Activated CD4-positive, CD25-positive, alpha-beta regulatory T cell treated with anti-CD3 and anti-CD28 coated beads, Interleukin-2, amount 50 U/mL, for 72 hours (primary cell): ENCODE results near the gene TCEANC2.
A peak's percentile ranks its signal among the peaks of the same experiment; 100 is the strongest.
"Not testable (repeated sequence)": the region's sequence is repeated elsewhere in the genome, so short reads cannot be mapped to it uniquely, and the experiment has no call there.

ENCODE experiments used
- DNase-seq: peaks from one replicate; pipeline ENCODE4 v3.0.0; 2021

The TCEANC2 gene

DNA sequence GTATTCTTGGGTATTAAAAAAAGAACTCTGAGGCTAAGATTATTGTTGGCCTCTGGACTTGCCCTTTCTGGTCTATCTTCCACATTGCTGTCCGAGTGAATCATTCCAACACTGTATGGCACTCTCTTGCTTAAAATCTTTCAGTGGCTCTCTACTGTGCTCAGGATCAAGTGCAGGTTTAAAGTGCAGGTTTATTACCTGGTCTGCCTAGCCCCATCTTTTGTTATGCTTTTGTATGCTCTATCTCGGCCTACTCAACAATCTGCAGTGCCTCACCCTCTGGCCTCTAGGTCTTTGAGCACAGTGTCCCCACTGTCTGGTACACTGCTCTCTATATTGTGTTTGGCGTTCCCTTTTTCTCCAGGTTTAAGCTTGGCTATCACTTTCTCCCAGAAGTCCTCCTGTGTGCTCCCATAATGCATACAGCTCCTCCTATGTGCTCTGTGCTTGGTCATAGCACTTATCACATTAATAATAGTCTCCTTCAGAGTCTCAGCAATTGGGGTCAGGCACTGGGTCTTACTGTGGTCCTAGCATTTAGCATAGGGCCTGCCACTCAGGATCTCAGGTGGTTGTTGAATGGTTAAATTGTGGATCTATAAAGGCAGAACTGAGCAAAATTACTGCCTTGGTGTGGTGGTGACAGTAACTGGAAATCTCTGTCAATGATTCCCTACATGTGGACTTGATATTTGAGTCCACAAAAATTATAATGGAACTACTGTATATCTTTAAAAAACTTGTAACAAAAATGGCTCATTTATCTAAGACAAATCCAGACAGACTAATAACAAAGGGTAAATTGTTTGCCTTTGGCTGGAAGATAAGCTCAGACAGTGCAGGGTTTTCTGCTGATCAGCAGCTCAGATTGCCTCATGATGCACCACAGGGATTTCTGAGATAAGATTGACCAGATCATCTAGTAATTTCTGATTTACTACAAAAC lies 24.8 kb upstream of the TCEANC2 start:
- DNase-seq, result no peak

DNA sequence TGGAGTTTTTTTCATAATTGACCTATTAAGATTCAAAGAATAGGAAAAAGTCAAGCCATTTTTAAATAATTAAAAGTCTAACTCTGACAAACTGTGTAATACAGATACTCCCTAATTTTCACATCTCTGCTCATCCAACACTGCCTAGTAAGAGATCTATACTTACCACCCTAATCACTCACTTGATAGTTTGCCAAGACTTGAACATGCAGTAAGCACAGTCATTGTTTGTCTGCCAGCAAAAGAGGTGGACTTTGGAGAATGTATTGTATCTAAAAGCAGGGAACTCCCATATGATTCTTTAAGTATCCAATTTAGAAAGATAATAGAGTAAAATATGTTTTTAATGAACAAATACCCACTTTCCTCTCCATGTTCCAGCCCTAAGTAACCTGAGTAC lies 15.9 kb upstream of the TCEANC2 start:
- no peak for DNase-seq

DNA sequence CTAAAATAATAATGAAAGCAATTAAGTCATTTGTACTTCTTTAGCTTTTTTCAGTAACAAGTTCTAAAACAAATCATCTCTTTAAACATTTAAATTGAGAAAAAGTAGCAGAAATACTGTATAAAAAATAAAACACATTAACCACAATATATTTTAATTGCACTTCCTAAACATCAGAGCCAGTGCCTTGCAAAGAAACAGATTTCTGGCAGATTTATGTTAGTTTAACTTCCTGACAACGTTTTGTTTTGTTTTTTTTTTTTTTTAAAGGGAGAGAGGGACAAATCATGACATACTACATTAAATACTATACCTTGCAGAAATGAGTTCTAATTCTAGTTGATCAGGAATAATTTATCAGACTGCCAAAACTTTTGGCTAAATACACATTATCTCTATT lies 11.6 kb upstream of the TCEANC2 start:
- no peak for DNase-seq

DNA sequence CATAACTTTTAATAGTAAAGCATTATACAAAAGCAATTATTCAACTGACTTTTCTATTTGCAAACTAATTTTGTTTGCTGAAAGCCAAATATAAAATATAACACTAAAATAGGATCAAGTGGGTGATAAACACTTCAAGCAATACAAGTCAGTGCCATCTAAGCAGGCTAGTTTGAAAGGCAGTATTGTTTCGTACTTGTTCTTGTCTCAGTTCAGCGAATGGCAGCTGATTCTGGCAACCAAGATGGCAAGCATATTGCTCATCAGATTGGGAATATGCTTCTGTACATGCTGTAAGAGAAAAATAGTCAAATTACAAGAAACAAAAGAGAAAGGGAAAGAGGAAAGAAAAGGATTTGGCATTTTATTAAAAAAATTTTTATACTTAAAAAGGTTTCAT lies 7.9 kb upstream of the TCEANC2 start:
- DNase-seq, result no peak

DNA sequence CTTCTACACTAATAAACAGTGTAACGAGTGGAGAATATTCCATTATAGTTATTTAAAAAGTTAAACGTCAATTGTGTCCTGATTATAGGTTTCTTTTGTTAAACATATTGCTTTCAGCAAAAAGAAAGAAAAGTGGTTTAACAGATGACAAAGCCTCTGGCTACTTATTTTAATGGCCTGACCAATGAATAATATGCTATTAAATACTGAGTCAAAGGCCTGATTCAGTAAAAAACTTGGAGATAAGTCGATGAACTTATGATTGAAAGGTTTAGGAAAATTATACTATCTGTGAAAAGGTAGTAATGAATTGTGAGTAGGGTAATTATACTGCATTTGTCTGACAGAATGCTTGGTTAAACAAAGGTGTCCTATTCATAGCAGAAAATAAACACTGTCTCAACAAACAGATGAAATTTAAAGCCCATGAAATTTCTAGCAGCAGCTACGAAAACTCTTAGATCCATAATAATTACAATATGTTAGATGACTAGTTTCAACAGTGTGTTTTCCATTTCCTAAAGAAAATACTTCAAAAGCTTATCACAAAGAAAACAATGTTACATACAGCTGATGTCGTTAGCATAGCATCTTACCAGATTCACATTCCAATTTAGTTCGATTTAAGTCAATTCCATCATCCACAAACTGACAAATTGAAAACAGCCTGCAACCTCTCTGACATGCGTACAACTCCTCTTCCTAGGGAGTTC lies 6.6 kb upstream of the TCEANC2 start:
- DNase-seq, result no peak

DNA sequence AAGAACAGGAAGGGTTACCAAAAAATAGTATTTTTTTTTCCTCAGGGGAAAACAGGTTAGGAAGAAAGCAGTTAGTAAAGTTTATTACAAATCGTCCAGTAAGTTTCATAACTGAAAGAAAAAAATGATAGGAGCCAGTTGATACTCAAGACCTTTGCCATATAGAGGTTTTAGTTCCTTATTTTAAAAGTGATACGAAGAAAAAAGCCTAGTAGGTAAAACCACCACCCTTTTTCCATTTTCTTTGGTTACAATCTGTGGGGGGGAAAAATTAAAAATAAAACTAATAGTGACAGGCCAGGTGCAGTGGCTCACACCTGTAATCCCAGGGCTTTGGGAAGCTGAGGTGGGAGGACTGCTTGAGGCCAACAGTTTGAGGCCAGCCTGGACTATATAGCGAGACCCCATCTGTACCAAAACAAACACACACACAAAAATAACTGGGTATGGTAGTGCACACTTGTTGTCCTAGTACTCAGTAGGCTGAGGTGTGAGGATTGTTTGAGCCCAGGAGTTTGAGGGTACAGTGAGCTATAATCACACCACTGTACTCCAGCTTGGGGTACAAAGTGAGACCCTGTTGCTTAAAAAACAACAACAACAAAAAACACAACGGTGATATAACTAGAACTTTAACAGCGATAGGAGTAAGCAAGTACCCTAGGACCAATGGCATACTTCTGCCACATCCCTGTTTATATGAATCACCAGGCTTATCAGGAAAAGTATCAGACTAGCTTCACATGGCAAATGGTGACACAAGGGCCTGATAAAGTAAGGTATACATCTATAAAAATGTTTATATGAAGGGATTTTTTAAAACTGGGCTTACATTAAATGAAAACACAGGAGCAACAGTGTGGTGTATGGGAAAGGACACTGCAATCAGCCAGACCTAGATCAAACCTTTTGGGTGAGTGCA lies 5.8 kb upstream of the TCEANC2 start:
- DNase-seq, result no peak

DNA sequence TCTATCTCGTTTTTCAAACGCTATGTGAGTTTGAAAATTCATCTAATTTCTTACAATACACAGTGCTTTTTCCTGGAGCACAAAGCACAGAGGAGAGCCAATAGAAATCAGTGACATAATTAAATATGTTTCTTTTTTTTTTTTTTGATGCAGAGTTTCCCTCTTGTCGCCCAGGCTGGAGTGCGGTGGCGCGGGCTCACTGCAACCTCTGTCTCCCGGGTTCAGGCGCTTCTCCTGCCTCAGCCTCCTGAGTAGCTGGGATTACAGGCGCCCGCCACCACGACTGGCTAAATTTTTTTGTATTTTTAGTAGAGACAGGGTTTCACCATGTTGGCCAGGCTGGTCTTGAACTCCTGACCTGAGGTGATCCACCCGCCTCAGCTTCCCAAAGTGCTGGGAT lies 3.0 kb upstream of the TCEANC2 start:
- not testable (repeated sequence) for DNase-seq

DNA sequence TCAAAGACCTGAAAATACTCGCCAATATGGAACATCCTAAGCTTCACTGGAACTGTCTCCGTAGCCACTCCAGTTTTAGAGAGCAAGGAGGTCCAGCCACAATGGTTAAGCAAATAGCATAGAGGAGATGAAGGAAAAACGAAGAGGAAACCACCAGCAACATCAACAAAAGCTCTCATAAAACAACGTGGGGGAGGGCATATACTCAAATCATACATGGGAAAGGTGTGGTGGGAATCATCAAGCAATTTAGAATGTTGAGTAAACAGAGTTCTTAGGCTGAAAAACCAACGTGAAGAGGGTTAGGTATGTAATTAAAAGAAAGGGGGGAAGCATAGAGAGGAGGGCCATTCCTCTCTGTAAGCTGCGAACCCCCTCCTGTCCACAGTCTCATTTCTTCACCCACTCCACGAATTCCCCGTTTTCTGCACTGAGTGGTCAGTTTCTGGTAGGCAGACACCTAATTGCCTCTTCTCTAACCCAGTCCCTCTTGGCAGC lies 1.4 kb upstream of the TCEANC2 start:
- DNase-seq, result no peak

DNA sequence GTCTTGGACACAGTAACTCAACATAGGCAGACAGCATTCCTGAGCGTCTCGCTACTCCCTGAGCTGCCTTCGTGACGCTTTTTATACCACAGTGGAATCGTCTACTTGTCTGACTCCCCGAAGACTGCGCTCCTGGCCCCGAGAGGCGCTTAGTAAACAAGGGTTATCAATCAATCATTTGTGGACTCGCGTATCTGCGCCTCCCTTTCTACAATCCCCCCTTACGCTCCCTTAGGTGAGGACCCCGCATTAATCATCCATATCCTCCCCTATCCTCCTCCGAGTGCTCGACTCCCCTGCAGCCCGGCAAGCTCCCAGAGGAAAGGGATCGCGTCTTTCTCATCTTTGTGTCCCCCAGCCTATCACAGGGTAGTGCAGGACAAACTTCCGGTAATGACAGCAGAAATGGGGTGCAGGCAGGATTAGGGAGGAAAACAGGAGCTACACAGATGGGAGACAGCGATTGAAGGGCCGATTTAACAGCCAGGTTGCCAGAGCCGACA lies 926 bp upstream of the TCEANC2 start:
- DNase-seq, result no peak

DNA sequence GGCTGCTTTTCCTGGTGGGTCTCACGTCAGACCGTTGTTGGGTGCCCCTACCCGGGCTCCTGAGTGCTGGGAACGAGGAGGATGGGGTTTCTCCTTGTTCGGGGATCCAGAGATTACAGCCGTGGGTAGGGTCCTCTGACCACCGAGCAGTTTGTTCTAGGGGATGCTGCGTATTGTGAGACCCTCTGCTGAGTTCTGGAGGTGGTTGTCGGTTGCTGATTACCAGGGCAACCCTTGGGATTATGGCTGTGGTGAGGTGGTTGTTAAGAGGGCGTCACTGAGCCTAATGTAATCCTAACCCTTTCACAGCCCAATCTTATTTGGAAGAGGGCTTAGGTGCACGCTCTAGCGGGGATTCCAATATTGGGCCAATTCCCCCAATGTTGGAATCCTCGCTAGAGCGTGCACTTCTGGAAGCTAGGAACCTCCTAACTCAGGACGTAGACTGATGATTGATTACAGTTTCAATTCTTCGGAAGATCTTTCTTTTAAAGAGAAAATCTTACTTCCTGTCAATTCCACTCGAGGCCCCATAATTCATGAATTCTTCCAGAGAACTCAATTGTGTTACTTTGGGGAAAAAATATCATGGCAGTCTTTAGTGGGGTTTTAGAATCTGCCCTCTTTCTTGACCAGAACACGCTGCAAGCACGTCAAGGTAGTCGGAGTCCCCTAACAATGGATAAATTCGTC lies 483 bp downstream of the TCEANC2 start:
- DNase-seq, result no peak

DNA sequence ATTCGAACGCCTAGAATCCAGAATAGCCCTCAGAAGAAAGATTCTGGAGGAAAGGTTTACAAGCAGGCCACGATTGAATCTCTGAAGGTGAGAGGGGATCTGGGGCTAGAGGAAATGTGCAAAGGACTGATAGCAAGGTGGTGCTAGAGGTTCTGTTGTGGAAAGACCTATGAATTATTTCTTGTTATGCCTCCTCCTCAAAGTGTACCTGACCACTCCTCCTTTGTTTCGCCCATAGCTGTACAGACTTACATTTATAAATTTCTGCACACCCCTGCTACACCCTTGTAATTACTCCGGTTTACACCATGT lies 986 bp downstream of the TCEANC2 start:
- DNase-seq, result no peak

DNA sequence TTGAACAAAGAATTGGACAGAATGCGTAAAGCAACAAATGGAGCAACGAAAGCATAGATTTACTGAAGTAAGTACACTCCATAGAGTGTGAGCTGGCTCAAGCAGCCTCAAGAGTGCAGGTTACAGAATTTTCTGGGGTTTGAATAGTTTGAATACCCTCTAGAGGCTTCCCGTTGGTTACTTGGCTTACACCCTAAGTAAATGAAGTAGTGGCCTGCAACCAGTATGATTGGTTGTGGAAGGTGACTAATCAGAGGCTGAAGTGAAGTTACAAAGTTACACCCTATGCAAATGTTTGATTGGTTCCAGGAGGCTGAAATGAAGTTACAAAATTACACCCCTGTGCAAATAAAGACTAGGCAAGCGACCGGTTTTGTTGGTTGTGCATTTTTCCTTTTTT lies 10.9 kb downstream of the TCEANC2 start:
- no peak for DNase-seq

DNA sequence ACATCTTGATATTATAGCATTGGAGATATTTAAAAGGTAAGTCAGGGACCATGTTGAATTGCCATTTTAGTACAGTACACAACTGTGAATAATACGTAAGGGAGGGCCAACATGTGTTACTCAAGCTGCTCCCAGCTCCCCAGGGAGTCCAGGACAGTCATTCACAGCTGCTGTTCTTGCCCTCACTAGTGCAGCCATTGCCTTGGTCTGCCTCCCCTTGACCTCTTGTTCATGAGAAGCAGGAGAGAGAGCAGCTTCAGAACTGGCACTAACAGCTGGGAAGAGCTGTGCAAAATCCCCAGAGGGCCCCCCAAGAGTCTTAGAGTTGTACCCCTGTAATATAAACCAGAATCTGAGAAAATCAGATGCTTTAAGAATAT lies 16.4 kb downstream of the TCEANC2 start:
- DNase-seq, result no peak

DNA sequence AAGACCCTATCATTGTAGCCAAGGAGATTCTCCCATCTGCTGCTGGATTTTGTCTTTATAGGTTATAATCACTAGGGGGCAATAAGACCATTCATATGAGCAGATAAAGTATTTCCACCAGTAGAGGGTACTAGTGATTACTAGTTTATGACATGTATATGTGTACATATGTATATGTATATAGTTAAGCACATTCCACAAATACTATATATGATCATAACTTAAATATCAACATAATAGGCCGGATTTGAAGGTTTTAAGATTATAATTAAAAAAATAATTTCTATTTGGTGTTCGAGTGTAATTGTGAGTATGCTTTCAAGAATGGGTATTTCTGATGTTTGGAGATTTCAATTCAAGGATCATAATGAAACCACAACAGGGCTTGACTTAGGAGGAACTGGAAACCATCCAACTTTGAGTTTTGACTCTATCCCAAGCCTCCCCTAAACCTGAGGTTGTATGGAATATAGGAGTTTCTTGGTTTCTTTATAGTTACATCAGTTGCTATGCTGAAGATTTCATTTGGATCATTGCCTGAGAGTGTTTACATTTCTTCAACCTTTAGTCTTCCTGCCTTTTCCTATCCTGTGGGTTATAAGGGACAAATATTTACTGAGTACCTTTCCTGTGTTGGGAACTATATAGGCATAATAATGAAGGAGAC lies 16.9 kb downstream of the TCEANC2 start:
- DNase-seq, result no peak

DNA sequence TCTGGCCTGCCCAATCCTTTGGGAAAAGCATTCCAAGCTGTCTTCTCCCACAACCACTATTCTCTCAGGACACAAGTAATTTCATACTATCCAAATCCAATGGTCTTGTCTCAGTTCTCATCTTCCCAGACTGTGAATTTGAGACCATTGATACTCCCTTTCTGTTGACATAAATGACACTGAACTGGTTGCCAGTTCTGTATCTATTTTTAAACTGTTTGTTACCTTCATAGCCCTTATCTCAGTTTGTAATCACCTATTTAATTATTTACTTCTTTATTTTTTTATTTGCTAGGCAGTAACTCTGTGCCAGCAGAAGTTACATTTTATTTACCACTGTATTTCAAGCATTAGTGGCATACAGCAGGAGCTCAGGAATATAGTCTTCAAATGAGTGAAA lies 24.0 kb downstream of the TCEANC2 start:
- DNase-seq, result no peak

DNA sequence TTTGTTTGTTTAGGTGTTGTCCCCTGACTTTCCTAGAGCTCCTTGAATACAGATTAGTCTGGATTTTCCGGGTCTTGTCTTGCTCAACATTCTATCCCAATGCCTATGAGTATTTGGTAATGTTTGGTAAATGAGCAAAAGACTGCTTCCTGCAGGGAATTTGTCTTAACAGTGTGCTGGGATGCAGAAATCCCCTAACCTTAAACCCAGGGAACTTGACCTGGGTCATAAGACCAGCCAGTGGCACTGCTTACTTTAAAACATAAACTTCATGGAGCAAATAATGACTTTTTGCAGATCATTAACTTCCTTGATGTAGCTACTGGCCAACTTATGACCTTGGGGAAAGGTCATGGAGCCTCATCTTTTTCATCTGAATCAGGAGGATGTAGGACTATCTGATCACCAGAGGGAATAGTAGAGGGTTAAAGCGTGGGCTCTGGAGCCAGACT lies 27.2 kb downstream of the TCEANC2 start:
- no peak for DNase-seq

DNA sequence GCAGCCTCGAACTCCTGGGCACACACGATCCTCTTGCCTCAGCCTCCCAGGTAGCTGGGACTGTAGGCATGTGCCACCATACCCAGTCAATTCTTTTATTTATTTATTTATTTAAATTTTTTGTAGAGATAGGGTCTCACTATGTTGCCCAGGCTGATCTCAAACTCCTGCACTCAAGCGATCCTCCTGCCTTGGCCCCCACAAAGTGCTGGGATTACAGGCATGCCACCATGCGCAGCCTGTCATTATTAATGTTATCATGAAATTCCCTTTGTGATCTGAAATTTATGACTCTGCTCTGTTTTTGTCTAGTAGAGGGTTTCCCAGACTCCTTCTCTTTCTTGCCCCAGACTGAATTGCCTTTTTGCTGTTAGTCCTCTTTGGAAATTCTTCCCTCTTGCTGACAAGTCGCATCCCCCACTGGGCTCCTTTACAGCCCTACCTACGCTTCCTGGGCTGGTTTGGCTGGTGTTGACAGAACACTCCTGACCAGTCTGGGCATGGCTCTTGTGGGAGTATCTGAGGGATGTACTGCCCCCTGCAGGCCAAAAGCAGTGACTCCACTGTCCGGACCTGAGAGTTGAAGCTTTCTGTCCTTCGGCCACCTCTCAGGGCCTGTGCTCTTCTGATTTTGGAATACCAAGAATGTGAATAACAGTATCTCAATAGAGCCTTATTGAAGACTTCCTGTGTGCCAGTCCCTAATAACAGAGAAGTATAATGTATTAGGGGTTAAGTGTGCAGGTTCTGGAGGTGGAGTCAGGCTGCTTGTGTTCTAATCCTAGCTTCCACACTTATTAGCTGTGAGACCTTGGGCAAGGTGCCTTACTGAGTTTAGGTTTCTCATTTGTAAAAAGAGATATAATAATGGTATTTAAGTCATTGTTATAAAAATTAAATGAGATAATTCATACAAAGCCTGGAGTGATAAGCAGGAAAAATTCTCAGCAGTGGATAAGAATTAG lies 28.2 kb downstream of the TCEANC2 start:
- DNase-seq, result peak; percentile 63

DNA sequence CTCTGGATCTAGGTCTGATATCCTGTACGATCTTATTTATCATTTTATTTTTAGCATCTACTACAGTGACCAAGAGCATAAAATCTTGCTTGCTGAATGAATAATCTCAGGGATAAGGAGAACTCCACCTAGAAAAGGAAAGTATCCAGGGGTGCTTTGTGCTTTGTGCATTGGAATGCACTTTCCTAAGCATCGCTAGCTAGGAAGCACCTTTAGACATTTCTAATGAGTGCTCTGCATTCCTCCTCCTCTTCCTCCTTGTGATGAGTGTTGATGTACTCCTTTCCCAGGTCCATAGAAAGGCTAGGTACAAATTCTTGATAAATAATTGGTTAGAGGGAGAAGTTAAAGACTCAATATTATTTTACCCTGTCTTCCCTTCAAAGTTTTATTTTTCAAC lies 31.4 kb downstream of the TCEANC2 start:
- DNase-seq, result no peak

DNA sequence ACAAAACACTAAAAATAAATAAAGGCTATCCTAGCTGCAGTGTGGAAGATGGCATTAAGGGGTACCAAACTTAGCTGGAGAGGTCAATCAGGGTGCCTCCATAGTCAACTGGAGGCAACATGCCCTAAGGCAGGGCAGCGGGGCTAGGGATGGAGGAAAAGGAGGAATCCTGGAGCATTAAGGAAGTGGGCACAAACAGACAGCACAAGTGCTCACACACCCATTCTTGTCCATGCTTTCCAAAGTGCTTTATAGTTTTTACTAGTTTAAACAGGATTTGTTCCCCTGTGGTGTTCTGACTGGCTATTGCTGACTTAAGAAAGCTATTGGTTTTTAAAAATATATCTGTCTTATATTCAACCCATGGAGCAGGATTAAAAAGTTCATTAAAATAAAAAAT lies 33.3 kb downstream of the TCEANC2 start:
- no peak for DNase-seq

DNA sequence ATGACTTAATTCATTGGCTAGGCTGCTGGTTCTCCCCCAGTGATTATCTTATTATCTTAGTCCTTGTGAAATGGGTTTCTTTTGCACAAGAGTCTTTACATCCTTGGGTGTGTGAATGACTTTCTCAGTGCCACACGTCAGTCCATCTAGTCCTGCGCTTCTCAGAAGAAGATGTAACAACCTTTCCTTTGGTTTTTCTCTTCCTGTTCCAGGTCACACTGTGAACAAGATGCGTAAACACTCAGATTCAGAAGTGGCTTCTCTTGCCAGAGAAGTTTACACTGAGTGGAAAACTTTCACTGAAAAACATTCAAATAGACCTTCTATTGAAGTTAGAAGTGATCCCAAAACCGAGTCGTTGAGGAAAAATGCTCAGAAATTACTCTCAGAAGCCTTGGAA lies 35.0 kb downstream of the TCEANC2 start:
- DNase-seq, result no peak

DNA sequence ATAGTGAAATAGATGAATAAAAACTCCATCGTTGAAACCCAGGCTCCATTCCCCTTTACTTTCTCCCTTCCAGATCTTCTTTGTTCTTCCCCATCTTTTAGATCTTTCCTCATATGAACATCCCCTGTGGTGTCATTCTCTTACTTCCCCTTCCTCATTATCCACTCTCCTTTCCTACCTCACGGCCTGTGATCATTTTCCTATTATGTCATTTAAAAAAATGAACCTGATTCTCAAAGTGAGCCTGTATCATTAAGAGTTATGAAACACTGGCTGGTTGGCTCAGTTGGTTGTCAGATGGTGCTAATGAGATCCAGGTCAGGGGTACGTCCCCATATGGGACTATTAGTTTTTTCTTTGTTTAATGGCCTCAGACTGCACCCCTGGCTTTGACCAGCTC lies 38.3 kb downstream of the TCEANC2 start:
- DNase-seq, result no peak
